GM19328 (cell line): Measurements from ENCODE around the gene KCNN3.

ENCODE experiments used
- ATAC-seq: cut with Tn5 transposase; IDR thresholded peaks from one replicate; pipeline ENCODE4 v1.9.1; 2021; ENCODE audit warnings: mild to moderate bottlenecking, moderate library complexity; ENCODE audit not compliant: unreplicated experiment

Gene KCNN3

DNA sequence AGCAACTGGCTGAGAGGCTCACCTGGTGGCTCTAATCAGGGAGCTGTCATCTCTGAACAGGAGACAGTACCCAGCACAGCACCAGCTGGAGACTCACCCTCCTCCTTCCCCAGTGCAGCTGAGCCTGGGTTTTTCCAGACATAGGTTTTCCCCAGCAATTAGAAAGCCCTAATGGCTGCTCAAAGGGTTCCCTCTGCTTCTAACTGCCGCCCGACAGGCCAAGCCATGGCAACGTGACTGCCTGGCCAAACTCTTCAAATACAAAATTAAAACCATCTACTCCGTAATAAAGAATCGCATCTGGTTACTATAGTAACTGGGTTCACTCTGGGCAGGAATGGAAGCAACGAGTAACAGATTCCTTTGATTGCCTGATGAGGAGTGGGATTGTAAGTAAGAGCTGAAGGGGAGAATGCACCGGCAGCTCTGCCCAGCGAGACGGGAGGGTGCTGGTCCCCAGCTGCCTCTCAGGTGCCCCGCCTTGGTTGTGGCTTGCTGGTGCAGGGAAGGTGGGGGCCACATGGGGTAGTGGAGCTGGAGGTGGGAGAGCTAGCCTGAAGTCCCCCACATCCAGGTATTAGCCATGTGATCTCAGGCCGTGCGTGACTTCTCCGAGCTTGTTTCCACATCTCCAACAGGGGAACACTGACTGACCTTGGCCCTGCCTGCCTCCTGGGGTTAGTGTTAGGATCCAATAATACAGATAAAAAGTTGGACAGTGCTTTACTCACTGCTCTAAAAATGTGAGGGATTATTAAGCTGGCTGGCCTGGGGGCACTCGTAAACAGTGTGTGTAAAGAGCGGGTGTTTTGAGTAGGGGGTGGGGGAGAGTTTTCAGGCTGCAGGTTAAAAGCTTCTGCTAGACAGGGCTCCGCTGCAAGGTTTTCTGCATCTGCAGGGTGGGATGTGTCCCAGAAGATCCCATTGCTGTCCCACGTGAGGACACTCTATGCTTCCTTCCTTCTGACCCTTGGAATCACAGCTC is 94.2 kb downstream of the KCNN3 start:
- no peak for ATAC-seq

DNA sequence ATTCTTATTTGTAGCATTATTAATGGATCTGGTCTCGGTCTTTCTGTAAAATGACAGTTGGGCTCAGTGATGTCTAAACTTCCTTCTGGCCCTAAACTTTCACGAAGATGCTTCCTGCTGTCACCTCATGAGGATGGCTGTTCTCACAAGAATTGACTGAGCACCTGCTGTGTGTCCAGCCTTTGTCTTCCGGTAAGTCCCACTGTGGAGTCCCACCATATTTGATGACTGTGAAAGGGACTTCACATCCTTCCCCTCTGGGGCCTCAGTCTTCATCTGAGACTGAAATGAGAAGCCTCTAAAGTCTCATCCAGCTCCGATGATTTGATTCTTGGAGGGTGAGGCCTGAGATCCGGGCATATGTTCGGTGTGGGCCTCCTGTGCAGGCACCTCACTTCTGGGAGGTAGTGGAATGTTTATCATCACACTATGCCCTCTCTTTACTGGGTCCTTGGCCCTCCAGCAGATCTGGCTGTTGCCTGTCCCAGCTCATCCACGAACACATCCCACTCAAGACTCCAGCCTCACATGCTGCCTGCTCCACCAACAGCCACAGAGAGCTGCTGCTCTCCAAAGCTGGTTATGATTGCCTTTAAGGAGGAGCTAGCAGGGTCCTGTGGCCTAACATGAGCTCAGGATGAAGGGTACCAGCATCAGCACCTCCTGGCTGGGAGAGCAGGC is 95.8 kb downstream of the KCNN3 start:
- ATAC-seq = no peak

DNA sequence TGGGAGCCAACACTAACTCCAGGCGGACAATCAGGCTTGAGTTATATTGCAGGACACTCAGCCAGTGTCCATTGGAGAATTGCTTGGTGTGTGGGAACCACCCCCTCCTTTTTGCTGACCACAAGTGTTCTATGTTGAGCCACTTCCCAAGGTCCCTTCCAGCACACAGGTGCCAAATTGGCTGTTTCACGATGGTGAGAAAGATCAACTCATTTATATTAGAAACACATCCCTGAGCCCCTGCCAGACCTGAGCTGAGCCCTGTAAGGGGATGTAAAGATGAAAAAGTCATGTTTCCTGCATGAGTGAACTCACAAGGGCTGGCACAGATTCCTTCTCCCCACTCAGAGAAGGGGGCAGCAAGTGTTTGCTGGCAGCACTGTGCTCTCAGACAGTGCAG is 96.5 kb downstream of the KCNN3 start:
- no peak for ATAC-seq

DNA sequence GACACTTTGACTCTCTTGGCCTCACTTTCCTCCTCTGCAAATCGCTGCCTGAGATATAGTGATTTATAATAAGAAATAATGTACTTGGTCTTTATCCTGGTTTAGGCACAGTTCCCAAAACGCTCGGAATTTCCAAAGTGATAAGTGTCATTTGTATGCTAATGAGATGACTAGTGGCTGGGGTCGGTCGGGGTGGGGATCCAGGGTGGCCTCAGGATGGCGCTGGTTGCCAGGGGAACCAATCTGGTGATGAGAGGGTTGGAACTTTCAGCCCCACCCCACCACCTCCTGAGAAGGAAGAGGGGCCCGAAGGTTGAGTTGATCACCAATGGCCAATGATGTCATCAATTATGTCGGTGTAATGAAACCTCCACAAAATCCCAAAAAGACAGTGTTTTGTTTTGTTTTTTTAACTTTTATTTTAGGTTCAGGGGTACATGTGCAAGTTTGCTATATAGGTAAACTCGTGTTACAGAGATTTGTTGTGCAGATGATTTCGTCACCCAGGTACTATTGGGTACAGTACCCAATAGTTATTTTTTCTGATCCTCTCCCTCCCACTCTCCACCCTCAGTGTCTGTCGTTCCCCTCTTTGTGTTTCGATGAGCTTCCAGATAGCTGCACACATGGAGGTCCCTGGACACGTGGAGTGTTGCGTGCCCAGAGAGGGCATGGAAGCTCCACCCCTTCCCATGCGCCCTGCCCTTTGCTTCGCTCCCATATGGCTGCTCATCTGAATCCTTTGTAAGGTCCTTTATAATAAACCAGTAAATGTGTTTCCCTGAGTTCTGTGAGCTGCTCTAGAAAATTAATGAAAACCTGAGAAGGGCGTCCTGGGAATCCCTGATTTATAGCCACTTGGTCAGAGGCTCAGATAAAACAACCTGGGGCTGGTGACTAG is 97.2 kb downstream of the KCNN3 start:
- no peak for ATAC-seq

DNA sequence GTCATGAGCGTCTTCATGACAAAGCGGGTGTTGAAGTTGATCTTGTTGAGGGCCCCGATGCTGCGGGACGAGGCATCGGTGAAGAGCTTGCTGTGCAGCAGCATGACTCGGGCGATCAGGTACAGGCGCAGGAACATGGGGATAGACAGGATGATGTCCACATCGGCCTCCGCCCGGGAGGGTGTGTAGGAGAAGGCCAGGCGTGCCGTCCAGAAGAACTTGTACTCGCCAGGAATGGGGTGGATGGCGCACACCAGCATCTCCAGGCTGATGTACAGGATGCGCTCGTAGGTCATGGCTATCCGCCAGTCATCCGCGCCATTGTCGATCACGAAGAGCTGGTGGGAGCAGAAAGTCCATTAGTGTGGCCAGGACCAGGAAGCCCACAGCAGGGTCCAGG is 98.0 kb downstream of the KCNN3 start:
- no peak for ATAC-seq

DNA sequence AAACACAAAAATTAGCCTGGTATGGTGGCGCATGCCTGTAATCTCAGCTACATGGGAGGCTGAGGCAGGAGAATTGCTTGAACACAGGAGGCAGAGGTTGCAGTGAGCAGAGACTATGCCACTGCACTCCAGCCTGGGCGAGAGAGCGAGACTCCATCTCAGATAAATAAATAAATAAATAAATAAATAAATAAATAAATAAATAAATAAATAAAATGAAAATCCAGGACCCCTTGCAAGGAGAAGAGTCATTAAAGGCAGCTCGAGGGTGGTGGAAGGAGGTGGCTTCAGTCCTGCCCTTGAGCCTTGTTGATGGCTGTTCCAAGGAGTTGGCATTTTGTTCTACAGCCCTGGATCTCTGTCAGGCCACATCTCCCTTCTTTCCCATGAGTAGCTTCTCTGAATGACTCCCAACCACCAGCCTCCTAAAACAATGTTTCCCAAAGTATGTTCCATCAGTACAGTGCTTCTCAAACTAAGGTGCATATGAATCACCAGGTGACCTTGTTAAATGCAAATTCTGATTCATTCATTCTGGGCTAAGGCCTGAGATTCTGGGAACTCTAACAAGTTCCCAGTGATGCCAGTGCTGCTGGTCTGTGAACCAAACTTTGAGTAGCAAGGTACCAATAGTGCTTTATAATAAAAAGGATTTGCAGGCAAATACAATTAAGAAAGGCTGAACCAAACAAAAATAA is 99.0 kb downstream of the KCNN3 start:
- ATAC-seq = no peak

DNA sequence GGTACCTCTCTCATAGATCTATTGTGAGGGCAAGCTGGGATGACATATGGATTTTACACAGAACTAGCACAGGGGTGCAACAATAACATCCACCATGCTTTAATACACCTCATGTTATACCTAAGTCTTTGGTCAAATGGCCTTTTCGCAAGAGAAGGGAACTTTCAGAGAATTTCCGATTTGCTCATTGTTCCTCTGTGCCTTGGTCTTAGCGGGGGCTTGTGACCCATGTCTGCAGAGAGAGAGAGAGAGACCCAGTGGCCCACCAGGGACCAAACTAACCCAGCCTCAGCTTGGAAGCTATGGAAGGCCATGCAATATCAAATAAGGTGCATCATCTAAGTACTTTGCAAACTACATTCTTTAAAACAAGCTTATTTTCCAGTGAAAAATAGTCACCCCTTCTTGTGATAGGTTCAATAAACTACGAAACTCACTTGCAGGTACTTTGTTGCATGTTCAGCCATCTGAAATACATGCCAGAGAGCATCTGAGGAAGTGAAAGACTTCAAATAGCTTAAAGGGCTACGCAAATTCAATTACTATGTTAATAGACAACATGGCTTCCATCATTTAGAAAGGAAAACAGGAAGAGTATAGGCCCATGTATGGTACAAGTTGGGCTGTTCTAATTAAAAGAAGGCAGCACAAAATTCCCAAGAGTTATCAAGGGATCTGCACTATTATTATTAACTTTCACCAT is 100.7 kb downstream of the KCNN3 start:
- no peak for ATAC-seq

DNA sequence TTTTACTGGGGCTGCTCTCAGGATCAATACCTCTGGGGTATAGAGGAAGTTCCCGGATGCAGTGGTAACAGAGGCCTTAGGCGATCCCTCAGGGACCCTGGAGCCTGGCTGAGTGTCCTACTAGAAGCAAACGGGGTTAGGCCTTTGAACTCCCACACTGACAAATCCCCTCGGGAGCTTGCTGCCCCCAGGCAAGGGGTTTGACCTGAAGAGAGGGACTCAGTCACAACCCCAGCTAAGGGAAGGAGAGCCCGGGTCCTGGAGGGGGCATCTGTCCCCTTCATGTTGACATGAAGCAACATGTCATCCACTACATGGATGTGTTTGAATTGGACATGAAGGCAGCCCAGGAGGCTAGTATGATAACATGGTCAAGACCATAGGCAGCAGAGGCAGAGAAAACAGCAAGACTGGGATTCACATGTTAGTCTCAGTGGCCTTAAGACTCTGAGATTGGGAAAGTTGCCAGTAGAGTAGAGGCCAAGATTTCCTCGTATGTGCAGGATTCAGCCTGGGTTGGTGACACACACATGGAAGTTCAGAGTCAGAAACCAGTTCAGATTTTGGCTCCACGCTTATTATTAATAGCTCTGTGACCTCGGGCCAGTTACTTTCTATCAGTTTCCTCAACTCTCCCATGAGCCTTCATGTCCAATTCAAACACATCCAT is 101.5 kb downstream of the KCNN3 start:
- no peak for ATAC-seq

DNA sequence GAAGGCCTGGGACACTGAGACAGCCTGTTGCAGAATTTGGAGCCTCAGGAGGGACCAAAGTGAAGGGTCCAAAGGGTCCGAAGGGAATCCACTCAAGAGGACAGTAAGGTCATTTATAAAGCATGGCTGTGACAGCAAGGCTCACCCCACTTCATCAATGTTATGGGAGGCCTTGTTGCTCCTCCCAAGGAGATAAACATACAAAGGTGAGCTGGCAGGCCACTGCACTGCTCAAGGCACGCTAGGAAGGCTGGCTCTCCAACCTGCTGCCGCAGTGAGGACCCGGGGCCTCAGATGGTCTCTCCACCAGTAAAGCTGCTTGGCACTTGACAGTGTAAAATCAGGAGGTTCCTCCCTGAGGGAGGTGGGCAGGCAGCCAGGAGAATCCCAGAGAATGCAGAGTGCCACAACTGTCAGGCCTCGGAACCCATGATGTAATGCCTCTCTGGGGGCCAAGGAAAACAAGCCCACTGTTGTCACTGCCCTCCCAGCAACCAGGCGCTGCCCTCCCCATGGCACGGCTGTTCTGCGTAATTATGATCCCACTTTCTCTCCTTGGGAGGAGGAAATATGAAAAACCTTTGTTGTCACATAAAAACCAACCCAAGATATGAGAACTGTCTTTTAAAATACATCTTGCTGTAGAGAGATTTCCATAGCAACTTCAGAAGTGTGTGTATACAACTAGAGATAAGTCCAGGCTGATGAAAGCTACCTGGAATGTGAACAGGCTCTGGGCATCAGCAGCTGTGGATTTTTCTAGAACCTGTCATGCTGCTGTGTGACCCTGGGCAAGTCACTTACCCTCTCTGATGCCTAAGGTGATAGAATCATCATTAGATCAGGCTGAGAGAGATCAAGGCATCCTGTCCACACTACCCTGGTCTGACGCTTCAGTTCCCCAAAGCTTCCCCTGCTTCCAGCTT is 102.5 kb downstream of the KCNN3 start:
- no peak for ATAC-seq

DNA sequence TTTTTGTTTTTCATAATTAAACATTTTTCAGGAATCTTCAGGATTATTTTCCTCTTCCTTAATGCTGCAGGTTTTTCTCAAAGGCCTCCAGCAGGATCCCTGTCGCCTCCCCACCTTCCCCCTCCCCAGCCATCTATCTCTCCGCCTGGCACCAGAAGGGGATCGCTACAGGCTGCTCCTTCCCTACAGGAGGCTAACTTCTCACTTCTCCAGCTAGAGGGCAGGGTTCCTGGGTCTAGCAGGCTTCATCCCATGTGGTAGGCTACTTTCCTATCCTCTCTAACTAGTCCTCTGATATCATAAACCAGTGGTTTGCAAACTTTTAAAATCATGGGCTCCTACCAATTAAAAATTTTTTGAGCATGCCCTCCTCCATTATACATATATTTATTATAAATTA is 104.1 kb downstream of the KCNN3 start:
- ATAC-seq = no peak

DNA sequence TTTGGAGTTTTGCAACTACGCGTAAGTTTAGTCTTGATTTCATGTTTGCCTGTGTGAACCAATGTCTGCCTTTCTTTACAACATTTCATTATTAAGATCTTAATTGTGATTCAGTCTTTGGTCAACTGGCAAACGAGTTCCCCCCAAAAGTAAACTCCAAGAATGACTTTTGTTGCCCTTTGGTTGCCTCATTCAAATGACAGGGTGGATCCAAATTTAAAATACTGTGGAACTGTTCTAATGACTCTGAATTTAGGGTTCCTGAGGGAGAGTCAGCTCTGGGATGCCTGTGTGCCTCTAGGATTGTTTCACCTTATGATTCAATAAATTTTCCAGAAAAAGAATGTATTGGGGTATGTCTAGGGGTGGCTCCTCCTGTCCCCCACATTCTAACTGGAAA is 105.3 kb downstream of the KCNN3 start:
- ATAC-seq = no peak

DNA sequence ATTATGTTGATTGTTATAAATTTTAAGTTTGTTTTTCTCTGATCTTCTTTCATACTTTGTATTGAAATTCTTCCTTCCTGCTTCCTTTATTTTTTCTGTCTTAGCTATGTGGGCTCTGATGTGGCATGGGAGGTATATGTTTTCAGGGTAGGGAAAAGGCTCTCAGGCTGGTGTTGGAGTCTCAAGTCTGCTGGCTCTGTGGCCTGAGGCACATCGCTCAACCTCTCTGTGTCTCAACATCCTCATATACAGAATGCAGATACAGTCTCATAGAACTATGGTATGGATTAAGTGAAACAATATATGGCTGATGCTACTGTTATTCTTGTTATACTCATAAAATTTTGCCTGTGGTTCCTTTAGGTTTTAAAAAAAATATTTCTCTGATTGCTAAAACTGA is 105.9 kb downstream of the KCNN3 start:
- ATAC-seq = no peak

DNA sequence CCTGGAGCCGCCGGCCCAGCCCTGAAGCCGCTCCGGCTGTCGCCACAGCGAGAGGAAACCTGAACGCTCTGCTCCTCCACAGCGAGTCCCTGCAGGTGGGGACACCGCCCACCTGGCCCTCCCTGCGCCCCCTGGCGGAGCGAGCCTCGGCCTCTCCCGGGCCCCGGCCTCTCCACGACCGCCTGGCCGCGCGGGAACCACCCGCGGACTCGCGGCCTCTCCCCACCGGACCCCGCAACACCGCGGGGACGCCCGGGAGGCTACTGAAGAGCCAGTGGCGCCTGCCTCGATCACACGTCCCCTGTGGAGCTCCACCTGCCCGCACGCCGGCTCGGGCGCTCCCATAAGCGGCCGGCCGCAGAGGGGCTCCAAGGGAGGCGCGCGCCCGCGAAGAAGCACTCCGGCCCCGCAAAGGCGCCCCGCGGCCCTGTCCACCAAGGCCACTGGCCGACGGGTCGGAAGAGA is 109.6 kb downstream of the KCNN3 start:
- no peak for ATAC-seq

DNA sequence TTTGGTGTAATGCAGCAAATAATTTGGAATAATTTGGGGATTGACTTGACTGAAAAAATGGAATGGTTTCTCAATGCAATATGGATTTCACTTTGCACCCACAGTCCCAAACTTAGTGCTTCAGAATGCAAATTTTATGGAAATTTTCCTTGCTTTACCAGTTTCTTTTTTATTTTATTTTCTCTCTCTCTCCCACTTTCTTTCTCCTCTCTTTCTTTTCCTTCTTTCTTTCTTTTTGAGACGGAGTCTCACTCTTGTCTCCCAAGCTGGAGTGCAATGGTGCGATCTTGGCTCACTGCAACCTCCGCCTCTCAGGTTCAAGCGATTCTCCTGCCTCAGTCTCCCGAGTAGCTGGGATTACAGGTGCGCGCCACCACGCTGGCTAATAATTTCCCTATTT is 110.3 kb downstream of the KCNN3 start:
- no peak for ATAC-seq

DNA sequence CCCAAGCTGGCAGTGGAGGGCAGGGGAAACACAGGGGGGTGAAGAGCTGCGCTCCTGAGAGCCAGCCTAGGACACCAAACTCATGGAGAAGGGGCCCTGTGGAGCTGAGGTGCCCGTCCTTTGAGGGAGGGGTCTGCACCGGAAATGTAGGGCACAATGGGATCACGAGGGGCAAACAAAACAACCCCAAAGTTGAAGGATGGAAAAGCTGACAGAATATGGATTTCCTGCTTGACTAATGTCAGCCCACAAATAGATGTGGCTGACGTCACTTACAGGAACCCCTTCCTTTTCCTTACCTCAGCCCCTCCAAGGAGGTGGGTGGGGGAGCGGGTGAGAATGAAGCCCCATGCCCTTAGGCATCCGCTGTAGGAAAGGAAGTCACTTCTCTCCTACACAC is 110.9 kb downstream of the KCNN3 start:
- no peak for ATAC-seq

DNA sequence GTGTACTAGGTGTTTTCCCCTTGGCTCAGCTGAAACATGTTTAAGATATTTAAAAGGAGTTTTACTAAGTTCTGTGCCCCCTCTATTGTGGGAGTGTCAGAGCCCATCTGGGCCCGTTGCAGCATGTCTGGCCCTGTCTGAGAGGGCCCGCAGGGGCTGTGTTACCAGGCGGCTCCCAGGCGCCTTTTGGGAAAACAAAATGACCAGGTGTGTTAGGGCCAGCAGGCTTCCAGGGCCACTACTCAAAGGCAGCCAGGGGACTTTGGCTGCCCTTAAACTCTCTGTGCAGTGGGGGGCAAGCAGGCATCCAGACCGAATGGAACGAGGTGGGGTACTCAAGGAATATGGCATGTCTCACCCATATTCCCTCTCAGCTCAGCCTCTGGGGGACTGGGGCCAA is 111.7 kb downstream of the KCNN3 start:
- no peak for ATAC-seq

DNA sequence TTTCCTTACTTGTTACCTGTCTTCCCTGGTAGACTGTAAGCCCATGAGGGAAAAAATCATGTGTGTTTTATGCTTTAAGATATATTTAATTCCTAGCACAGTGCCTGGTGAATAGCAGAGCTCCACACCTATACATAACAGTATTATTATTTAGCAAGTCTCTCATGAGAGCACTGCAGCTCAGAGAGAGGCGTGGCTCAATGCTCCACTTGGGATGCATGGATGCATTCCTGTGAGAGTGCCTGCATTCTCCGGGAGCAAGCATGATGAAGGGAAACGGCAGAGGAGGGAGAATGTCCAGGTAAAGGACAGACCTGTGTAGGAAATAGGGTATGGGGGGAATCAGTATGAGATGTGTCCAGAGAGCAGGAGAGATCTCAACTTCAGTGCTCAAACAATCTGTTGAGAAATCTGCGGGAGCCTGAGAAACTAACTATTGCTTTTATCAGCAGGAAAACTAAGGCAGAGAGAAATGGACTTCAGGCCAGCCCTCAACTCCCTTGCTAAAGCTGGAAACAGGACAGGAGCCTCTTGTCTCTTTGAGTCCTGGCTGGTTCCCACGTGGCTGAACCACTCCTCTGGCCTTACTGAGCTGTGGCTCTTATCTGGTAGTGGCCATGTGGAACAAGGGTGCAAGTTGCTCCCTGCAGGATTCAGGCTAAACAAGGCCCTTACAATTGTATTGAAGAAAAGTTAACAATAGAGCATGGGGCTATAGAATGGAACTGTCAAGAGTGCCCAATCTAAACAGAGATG is 113.1 kb downstream of the KCNN3 start:
- no peak for ATAC-seq
